T-helper 1 cell (primary cell): ENCODE measurements around the gene TMPRSS6.
A peak's percentile ranks its signal among the peaks of the same experiment; 100 is the strongest.
"Not testable (repeated sequence)": the region's sequence is repeated elsewhere in the genome, so short reads cannot be mapped to it uniquely, and the experiment has no call there.

Experiments used
- DNase-seq, 5 donors: peaks; one replicate each; pipeline ENCODE4 v3.0.0-alpha.2; 2012 to 2020

The TMPRSS6 gene

GRCh38 chr22:37088108-37088605 lies 21.4 kb downstream of the TMPRSS6 start:
- no peak for DNase-seq

GRCh38 chr22:37086184-37086583 lies 23.3 kb downstream of the TMPRSS6 start:
- no peak for DNase-seq

- DNase-seq, result no peak
Observed at GRCh38 chr22:37084385-37084784, 25.1 kb downstream of the TMPRSS6 start.

GRCh38 chr22:37083914-37084313 lies 25.6 kb downstream of the TMPRSS6 start:
- no peak for DNase-seq

- DNase-seq, result peak in 1 of 5 donors; percentile 59
Observed at GRCh38 chr22:37082251-37082873, 27.2 kb downstream of the TMPRSS6 start.

- peak in 1 of 5 donors; percentile 36 for DNase-seq
Observed at GRCh38 chr22:37080838-37081237, 28.7 kb downstream of the TMPRSS6 start.

GRCh38 chr22:37080438-37080837 lies 29.1 kb downstream of the TMPRSS6 start:
- peak in 1 of 5 donors; percentile 64 for DNase-seq

GRCh38 chr22:37079668-37080171 lies 29.8 kb downstream of the TMPRSS6 start:
- DNase-seq, result peak; percentile 63 to 98 (median 75)

- DNase-seq, result peak in 1 of 5 donors; percentile 42
Observed at GRCh38 chr22:37079158-37079557, 30.4 kb downstream of the TMPRSS6 start.

- DNase-seq, result peak; percentile 60 to 81 (median 76)
Observed at GRCh38 chr22:37077802-37078448, 31.6 kb downstream of the TMPRSS6 start.

GRCh38 chr22:37075822-37076433 lies 33.6 kb downstream of the TMPRSS6 start:
- DNase-seq, result no peak

- DNase-seq, result no peak
Observed at GRCh38 chr22:37075046-37075445, 34.5 kb downstream of the TMPRSS6 start.

- no peak for DNase-seq
Observed at GRCh38 chr22:37074537-37074936, 35.0 kb downstream of the TMPRSS6 start.

GRCh38 chr22:37072673-37073072 lies 36.8 kb downstream of the TMPRSS6 start:
- no peak for DNase-seq

- DNase-seq, result not testable (repeated sequence)
Observed at GRCh38 chr22:37071850-37072592, 37.5 kb downstream of the TMPRSS6 start.

- DNase-seq, result no peak
Observed at GRCh38 chr22:37070744-37071143, 38.8 kb downstream of the TMPRSS6 start.

GRCh38 chr22:37070334-37070733 lies 39.2 kb downstream of the TMPRSS6 start:
- DNase-seq, result no peak

GRCh38 chr22:37069719-37070118 lies 39.8 kb downstream of the TMPRSS6 start:
- no peak for DNase-seq

- no peak for DNase-seq
Observed at GRCh38 chr22:37069319-37069718, 40.2 kb downstream of the TMPRSS6 start.

GRCh38 chr22:37068859-37069258 lies 40.7 kb downstream of the TMPRSS6 start:
- DNase-seq, result no peak

- DNase-seq, result no peak
Observed at GRCh38 chr22:37067428-37067827, 42.1 kb downstream of the TMPRSS6 start.

GRCh38 chr22:37065961-37066360 lies 43.6 kb downstream of the TMPRSS6 start:
- DNase-seq, result no peak

GRCh38 chr22:37065180-37065579 lies 44.3 kb downstream of the TMPRSS6 start:
- DNase-seq, result no peak
